HEK293T (cell line): ENCODE results near the gene RPGRIP1L.

ENCODE experiments used
- NFRKB ChIP-seq: fragments of 450-650 bp; IDR thresholded peaks from 2 replicates; pipeline ENCODE4 v1.6.1; 2016; ENCODE audit warnings: mild to moderate bottlenecking, moderate library complexity
- SP1 ChIP-seq: fragments of 450-650 bp; IDR thresholded peaks from 2 replicates; pipeline ENCODE4 v1.6.1; 2017

- no peak for TF ChIP-seq NFRKB
- TF ChIP-seq SP1, result no peak
Observed at GRCh38 chr16:53713403-53714204, 9.9 kb upstream of the RPGRIP1L start.
